ENCODE measurements around the gene ICE1. TPM values are rescaled to one million over a fixed set of nuclear protein-coding genes. Genes with fewer than 3 reads are reported as not detected.

The ICE1 gene
- polyA plus RNA-seq, 3 donors: 37.2 to 41.4 (median 40.9) TPM

- DNase-seq (ENCODE audit: low read depth in 3 of 3, low spot score in 2 of 3): no peak
These were observed 101.8 kb downstream of the ICE1 start for GRCh38 chr5:5524327-5524726.

- no peak for DNase-seq (ENCODE audit: low read depth in 3 of 3, low spot score in 2 of 3)
These were observed 108.9 kb downstream of the ICE1 start for GRCh38 chr5:5531371-5531770.

- no peak for DNase-seq (ENCODE audit: low read depth in 3 of 3, low spot score in 2 of 3)
These were observed 110.0 kb downstream of the ICE1 start for GRCh38 chr5:5532306-5533076.

- no peak for DNase-seq (ENCODE audit: low read depth in 3 of 3, low spot score in 2 of 3)
These were observed 111.5 kb downstream of the ICE1 start for GRCh38 chr5:5533927-5534326.

GRCh38 chr5:5534333-5534732 lies 111.9 kb downstream of the ICE1 start:
- DNase-seq (ENCODE audit: low read depth in 3 of 3, low spot score in 2 of 3): no peak

GRCh38 chr5:5536871-5537270 lies 114.4 kb downstream of the ICE1 start:
- DNase-seq (ENCODE audit: low read depth in 3 of 3, low spot score in 2 of 3): no peak

- DNase-seq (ENCODE audit: low read depth in 3 of 3, low spot score in 2 of 3): no peak
These were observed 114.9 kb downstream of the ICE1 start for GRCh38 chr5:5537426-5537825.

GRCh38 chr5:5539590-5539989 lies 117.1 kb downstream of the ICE1 start:
- DNase-seq (ENCODE audit: low read depth in 3 of 3, low spot score in 2 of 3): no peak
